GM21723 (cell line): ENCODE measurements around the gene NUTF2.

ENCODE experiments used
- ATAC-seq: cut with Tn5 transposase; IDR thresholded peaks from one replicate; pipeline ENCODE4 v1.9.1; 2021; ENCODE audit warnings: mild to moderate bottlenecking, moderate library complexity; ENCODE audit not compliant: unreplicated experiment

Gene NUTF2

DNA sequence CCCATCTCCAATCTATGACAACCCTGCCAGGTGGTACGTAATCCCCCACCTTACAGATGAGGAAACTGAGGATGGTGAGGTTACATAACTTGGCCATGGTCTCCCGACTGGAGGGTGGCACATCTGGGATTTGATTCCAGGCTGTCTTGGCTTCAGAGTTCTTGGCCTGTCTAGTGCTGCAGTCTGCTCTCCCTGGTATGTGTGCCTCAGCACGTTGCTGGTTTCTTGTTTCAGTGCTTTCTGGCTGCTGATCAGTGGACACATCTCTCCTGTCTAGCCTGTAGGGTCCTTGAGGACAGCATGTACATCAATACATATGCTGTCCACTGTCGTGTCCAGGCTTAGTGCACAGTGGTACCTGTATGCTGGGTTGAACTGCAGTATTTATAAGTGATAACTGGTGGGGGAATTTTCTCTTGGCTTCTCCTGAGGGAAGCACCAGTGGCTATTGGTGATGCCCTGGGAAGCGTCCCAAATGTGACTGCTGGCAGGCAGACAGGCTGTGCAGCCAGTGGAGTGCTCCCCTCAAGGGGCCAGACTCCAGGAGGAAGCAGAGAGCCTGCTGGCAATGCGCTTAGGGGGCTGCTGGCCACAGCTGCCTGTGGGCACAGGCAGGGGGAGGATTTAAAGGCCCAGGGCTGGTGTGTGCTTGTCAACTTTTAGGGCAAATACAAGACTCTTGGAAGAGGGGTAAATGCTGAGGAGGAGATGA lies 70.6 kb downstream of the NUTF2 start:
- no peak for ATAC-seq

DNA sequence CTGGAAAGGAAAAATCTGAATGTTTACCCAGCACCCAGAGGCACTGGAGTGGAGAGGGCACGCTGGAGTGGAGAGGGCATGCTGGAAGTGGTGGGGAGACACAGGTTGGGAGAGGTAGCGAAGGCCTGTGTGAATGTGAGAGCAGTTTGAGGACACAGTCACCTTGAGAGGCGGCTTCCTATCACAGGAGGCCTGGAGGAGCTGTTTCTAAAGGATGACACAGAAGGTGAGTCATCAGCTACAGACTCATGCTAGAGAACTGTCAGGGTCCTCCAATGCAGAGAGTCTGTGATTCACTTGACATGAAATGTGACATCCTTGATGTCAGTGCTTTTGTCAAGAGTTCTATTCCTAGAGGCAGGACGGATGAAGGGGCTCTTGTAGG lies 71.1 kb downstream of the NUTF2 start:
- ATAC-seq: no peak

DNA sequence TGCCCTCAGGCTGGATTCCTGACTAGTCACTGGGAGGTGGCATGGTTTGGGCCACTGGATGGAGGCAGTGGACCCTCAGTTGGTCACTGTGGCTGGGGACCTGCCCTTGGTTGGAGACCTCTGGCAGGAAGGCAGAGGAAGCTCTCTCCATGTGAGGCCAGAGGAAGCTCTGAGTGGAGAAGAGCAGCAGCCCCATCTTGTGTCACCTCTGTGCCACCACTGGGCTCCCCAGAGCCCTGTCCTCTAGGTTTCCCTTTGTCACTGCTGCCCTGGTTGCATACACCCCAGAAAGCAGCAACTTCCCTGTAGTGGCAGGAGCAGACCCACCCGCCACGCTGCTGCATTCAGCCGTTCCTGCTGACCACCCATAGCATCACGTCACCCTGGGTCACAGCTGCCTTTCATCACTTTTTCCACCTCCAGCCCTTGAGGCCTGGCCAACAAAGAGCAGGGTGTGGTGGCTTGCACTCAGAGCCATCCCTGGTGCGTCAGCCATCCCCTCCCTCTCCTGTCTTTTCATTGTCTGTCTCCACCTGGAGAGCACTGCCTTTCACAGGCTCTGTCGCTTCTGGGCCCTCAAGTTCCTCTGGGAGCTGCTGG lies 73.0 kb downstream of the NUTF2 start:
- no peak for ATAC-seq
